Type B pancreatic cell (in vitro differentiated cells): ENCODE results near the gene GPX2. TPM values are rescaled to one million over a fixed set of nuclear protein-coding genes. Genes with fewer than 3 reads are reported as not detected.
A peak's percentile ranks its signal among the peaks of the same experiment; 100 is the strongest.

Source experiments
- DNase-seq: peaks from one replicate; pipeline ENCODE4 v3.0.0; 2021; ENCODE audit warnings: mixed read lengths; ENCODE audit not compliant: unreplicated experiment; ENCODE audit errors: extremely low spot score
- H3K27ac Mint-ChIP-seq: 2 replicates; pipeline ENCODE4 v1.8.0; 2021; ENCODE audit warnings: mild to moderate bottlenecking, mixed read lengths
- H3K27me3 Mint-ChIP-seq: 2 replicates; pipeline ENCODE4 v1.8.0; 2021; ENCODE audit warnings: mixed read lengths
- H3K36me3 Mint-ChIP-seq: 2 replicates; pipeline ENCODE4 v1.8.0; 2021; ENCODE audit warnings: mixed read lengths
- H3K4me1 Mint-ChIP-seq: one replicate; pipeline ENCODE4 v1.8.0; 2021; ENCODE audit warnings: mixed read lengths; ENCODE audit not compliant: unreplicated experiment
- H3K4me3 Mint-ChIP-seq: 2 replicates; pipeline ENCODE4 v1.8.0; 2021; ENCODE audit warnings: mild to moderate bottlenecking, mixed read lengths
- H3K9me3 Mint-ChIP-seq: 2 replicates; pipeline ENCODE4 v1.8.0; 2021; ENCODE audit warnings: mixed read lengths
- CTCF ChIP-seq: fragments of 200-600 bp; sonication (generic); conservative IDR thresholded peaks from 2 replicates; pipeline ENCODE4 v1.5.0; 2021; ENCODE audit warnings: antibody characterized with exemption, mild to moderate bottlenecking
- total RNA-seq: library from RNA; stranded (reverse); gene quantifications from 2 replicates; pipeline ENCODE4 v1.2.1, GENCODE V29; 2021; ENCODE audit warnings: low replicate concordance

GPX2 gene
- total RNA-seq, 1 donor from 2014 or later, result 39.2 TPM

GRCh38 chr14:64983439-64984310 lies 41.1 kb upstream of the GPX2 start:
- TF ChIP-seq CTCF, result peak; percentile 82
- Mint-ChIP-seq H3K27me3 (peaks cover 9% of the 10 kb centered on the region), H3K4me1 (peaks cover 16% of the 10 kb centered on the region), H3K9me3 (no peaks in the 10 kb centered on the region), H3K27ac (peak overlapping the region; percentile 61), H3K4me3 (peak overlapping the region; percentile 82), H3K36me3 (peaks cover under 1% of the 10 kb centered on the region)
- no peak for DNase-seq

GRCh38 chr14:64979336-64980074 lies 37.0 kb upstream of the GPX2 start:
- H3K4me1 Mint-ChIP-seq, result peaks cover 19% of the 10 kb centered on the region
- H3K27ac Mint-ChIP-seq, result peak overlapping the region; percentile 88
- H3K9me3 Mint-ChIP-seq, result no peaks in the 10 kb centered on the region
- DNase-seq, result no peak
- H3K36me3 Mint-ChIP-seq, result no peaks in the 10 kb centered on the region
- peak overlapping the region; percentile 46 for H3K4me3 Mint-ChIP-seq
- peaks cover 10% of the 10 kb centered on the region for H3K27me3 Mint-ChIP-seq
- TF ChIP-seq CTCF, result no peak

- DNase-seq, result no peak
- H3K4me3 Mint-ChIP-seq, result peak overlapping the region; percentile 72
- H3K27me3 Mint-ChIP-seq, result peaks cover 6% of the 10 kb centered on the region
- H3K36me3 Mint-ChIP-seq, result no peaks in the 10 kb centered on the region
- no peaks in the 10 kb centered on the region for H3K9me3 Mint-ChIP-seq
- TF ChIP-seq CTCF, result no peak
- H3K4me1 Mint-ChIP-seq, result peaks cover 13% of the 10 kb centered on the region
- no peak overlapping the region for H3K27ac Mint-ChIP-seq
Observed at GRCh38 chr14:64974563-64974962, 32.0 kb upstream of the GPX2 start.

GRCh38 chr14:64973826-64974225 lies 31.3 kb upstream of the GPX2 start:
- Mint-ChIP-seq H3K4me3 (no peak overlapping the region), H3K36me3 (no peaks in the 10 kb centered on the region), H3K4me1 (peaks cover 8% of the 10 kb centered on the region), H3K9me3 (no peaks in the 10 kb centered on the region), H3K27me3 (peaks cover 6% of the 10 kb centered on the region), H3K27ac (no peak overlapping the region)
- TF ChIP-seq CTCF, result no peak
- DNase-seq, result no peak

- Mint-ChIP-seq H3K9me3 (no peaks in the 10 kb centered on the region), H3K27ac (peak overlapping the region; percentile 56), H3K4me1 (peaks cover 10% of the 10 kb centered on the region), H3K4me3 (peak overlapping the region; percentile 87), H3K27me3 (peaks cover 1% of the 10 kb centered on the region), H3K36me3 (peaks cover 5% of the 10 kb centered on the region)
- no peak for DNase-seq
- TF ChIP-seq CTCF, result no peak
Observed at GRCh38 chr14:64973026-64973442, 30.5 kb upstream of the GPX2 start.
